Neural cell (in vitro differentiated cells): Measurements from ENCODE around the gene NPNT. TPM values are rescaled to one million over a fixed set of nuclear protein-coding genes. Genes with fewer than 3 reads are reported as not detected.

Source experiments
- H2AFZ ChIP-seq: fragments of 200-600, 300-800 bp; sonication (generic), shearing (Covaris generic); 2 replicates; pipeline ENCODE4 v1.6.0; 2014; ENCODE audit warnings: low read depth, mild to moderate bottlenecking, antibody characterized with exemption, low read length, moderate library complexity
- H3F3A ChIP-seq: fragments of 200-600 bp; shearing (Covaris generic); 2 replicates; pipeline ENCODE4 v1.6.1; 2016; ENCODE audit warnings: mild to moderate bottlenecking, moderate library complexity, mixed read lengths, antibody characterized with exemption, low read length; ENCODE audit not compliant: insufficient read depth, poor library complexity, severe bottlenecking
- H3K27ac ChIP-seq: fragments of 200-600, 300-800 bp; sonication (generic), shearing (Covaris generic); 2 replicates; pipeline ENCODE4 v1.5.1; 2014; ENCODE audit warnings: mild to moderate bottlenecking, low read length, moderate library complexity
- H3K27me3 ChIP-seq: fragments of 300-800, 200-600 bp; sonication (generic), shearing (Covaris generic); 2 replicates; pipeline ENCODE4 v1.6.0; 2014; ENCODE audit warnings: mild to moderate bottlenecking, low read depth, low read length, moderate library complexity; ENCODE audit not compliant: insufficient read depth
- H3K36me3 ChIP-seq: fragments of 300-800, 200-600 bp; sonication (generic), shearing (Covaris generic); 2 replicates; pipeline ENCODE4 v1.5.1; 2014; ENCODE audit warnings: mild to moderate bottlenecking, antibody characterized with exemption, low read length, moderate library complexity; ENCODE audit not compliant: insufficient read depth
- H3K4me2 ChIP-seq: fragments of 300-800, 200-600 bp; sonication (generic), shearing (Covaris generic); 2 replicates; pipeline ENCODE4 v1.6.0; 2014; ENCODE audit warnings: mild to moderate bottlenecking, low read length
- H3K4me3 ChIP-seq: fragments of 300-800, 200-600 bp; sonication (generic), shearing (Covaris generic); 2 replicates; pipeline ENCODE4 v1.5.1; 2014; ENCODE audit warnings: mild to moderate bottlenecking, low read length, moderate library complexity
- H3K79me2 ChIP-seq: fragments of 200-600 bp; shearing (Covaris generic); replicated peaks from 2 replicates; pipeline ENCODE4 v1.6.0; 2014; ENCODE audit warnings: mild to moderate bottlenecking, low read length, moderate library complexity; ENCODE audit not compliant: insufficient read depth
- H3K9ac ChIP-seq: fragments of 300-800, 200-600 bp; sonication (generic), shearing (Covaris generic); 2 replicates; pipeline ENCODE4 v1.6.1; 2016; ENCODE audit warnings: mild to moderate bottlenecking, low read length, mixed read lengths
- H3K9me2 ChIP-seq: fragments of 200-600 bp; shearing (Covaris generic); 2 replicates; pipeline ENCODE4 v1.6.1; 2016; ENCODE audit warnings: mild to moderate bottlenecking, low read length, mixed read lengths; ENCODE audit not compliant: insufficient read depth
- H3K9me3 ChIP-seq: fragments of 200-600, 300-800 bp; sonication (generic), shearing (Covaris generic); 2 replicates; pipeline ENCODE4 v1.6.1; 2016; ENCODE audit warnings: mild to moderate bottlenecking, mixed run types, low read length, moderate library complexity, mixed read lengths
- H4K20me1 ChIP-seq: fragments of 200-600 bp; shearing (Covaris generic); 2 replicates; pipeline ENCODE4 v1.6.1; 2016; ENCODE audit warnings: mild to moderate bottlenecking, mixed run types; ENCODE audit not compliant: insufficient read depth
- EP300 ChIP-seq: fragments of 450-650 bp; conservative IDR thresholded peaks from 2 replicates; pipeline ENCODE4 v1.6.1; 2014; ENCODE audit warnings: antibody characterized with exemption, mild to moderate bottlenecking, moderate library complexity; ENCODE audit not compliant: poor library complexity, severe bottlenecking
- EZH2 ChIP-seq: fragments of 200-600, 300-800 bp; shearing (Covaris generic), sonication (generic); IDR thresholded peaks from 2 replicates; pipeline ENCODE4 v1.6.1; 2014; ENCODE audit warnings: antibody characterized with exemption, low read length, borderline replicate concordance, mild to moderate bottlenecking; ENCODE audit not compliant: insufficient read depth, poor library complexity, severe bottlenecking
- MXI1 ChIP-seq: fragments of 450-650 bp; conservative IDR thresholded peaks from 2 replicates; pipeline ENCODE4 v1.6.1; 2014; ENCODE audit warnings: antibody characterized with exemption, mild to moderate bottlenecking; ENCODE audit not compliant: poor library complexity, severe bottlenecking
- POLR2AphosphoS5 ChIP-seq: IDR thresholded peaks from 2 replicates; pipeline ENCODE4 v1.6.1; 2012
- RAD21 ChIP-seq: fragments of 450-650 bp; conservative IDR thresholded peaks from 2 replicates; pipeline ENCODE4 v1.6.1; 2014; ENCODE audit warnings: antibody characterized with exemption, mild to moderate bottlenecking, moderate library complexity
- SMC3 ChIP-seq: fragments of 450-650 bp; conservative IDR thresholded peaks from 2 replicates; pipeline ENCODE4 v1.6.1; 2014; ENCODE audit warnings: antibody characterized with exemption, mild to moderate bottlenecking, moderate library complexity; ENCODE audit not compliant: poor library complexity
- TAF1 ChIP-seq: IDR thresholded peaks from 2 replicates; pipeline ENCODE4 v1.6.1; 2012; ENCODE audit warnings: low read depth
- polyA plus RNA-seq: library from polyadenylated mRNA; depleted of rRNA; stranded (reverse); fragments of >200 nt; gene quantifications from 2 replicates; pipeline ENCODE4 v1.2.3, GENCODE V29; 2014
- TF ChIP-seq, protein P1 (sequence below): fragments of 450-650 bp; IDR thresholded peaks from 2 replicates; pipeline ENCODE4 v1.5.1; 2014; ENCODE audit warnings: antibody characterized with exemption, mild to moderate bottlenecking, moderate library complexity; ENCODE audit not compliant: poor library complexity, severe bottlenecking
- TF ChIP-seq, protein P2 (sequence below): IDR thresholded peaks from 2 replicates; pipeline ENCODE4 v1.6.1; 2012; ENCODE audit warnings: borderline replicate concordance

The NPNT gene
- polyA plus RNA-seq, 1 donor from 2014 or later = 2.6 TPM

DNA sequence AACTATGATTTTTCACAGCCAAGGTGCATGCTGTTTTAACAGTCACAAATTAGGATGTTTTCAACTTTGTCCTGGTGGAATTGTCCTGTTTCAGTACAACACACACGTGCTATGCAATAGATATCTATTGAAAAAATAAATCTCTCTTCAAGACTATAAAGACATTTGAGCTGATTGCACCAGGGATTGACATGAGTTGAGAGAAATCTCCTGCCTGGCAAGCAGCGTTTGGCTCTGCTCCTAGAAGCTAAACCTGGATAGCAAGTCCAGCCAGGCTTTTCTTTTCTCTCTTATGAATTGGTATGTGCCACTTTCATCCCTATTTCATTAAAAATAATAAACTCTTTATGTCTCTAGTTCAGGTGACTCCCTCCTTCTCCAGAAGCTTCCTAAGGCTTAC, 16.6 kb upstream of the NPNT start:
- Histone ChIP-seq H2AFZ (no peak overlapping the region), H3K9me2 (no peaks in the 10 kb centered on the region), H3F3A (no peaks in the 10 kb centered on the region), H3K9ac (no peak overlapping the region), H3K79me2 (no peaks in the 10 kb centered on the region), H3K27ac (no peak overlapping the region), H3K4me3 (no peak overlapping the region), H3K36me3 (no peaks in the 10 kb centered on the region), H3K27me3 (no peaks in the 10 kb centered on the region), H3K9me3 (no peaks in the 10 kb centered on the region), H3K4me2 (no peak overlapping the region), H4K20me1 (no peaks in the 10 kb centered on the region)
- no peak for TF ChIP-seq POLR2AphosphoS5
- TF ChIP-seq EP300 = no peak
- no peak for TF ChIP-seq MXI1
- TF ChIP-seq EZH2 = no peak
- no peak for TF ChIP-seq SMC3
- TF ChIP-seq, protein P1, sequence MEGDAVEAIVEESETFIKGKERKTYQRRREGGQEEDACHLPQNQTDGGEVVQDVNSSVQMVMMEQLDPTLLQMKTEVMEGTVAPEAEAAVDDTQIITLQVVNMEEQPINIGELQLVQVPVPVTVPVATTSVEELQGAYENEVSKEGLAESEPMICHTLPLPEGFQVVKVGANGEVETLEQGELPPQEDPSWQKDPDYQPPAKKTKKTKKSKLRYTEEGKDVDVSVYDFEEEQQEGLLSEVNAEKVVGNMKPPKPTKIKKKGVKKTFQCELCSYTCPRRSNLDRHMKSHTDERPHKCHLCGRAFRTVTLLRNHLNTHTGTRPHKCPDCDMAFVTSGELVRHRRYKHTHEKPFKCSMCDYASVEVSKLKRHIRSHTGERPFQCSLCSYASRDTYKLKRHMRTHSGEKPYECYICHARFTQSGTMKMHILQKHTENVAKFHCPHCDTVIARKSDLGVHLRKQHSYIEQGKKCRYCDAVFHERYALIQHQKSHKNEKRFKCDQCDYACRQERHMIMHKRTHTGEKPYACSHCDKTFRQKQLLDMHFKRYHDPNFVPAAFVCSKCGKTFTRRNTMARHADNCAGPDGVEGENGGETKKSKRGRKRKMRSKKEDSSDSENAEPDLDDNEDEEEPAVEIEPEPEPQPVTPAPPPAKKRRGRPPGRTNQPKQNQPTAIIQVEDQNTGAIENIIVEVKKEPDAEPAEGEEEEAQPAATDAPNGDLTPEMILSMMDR = no peak
- TF ChIP-seq TAF1 = no peak
- TF ChIP-seq, protein P2, sequence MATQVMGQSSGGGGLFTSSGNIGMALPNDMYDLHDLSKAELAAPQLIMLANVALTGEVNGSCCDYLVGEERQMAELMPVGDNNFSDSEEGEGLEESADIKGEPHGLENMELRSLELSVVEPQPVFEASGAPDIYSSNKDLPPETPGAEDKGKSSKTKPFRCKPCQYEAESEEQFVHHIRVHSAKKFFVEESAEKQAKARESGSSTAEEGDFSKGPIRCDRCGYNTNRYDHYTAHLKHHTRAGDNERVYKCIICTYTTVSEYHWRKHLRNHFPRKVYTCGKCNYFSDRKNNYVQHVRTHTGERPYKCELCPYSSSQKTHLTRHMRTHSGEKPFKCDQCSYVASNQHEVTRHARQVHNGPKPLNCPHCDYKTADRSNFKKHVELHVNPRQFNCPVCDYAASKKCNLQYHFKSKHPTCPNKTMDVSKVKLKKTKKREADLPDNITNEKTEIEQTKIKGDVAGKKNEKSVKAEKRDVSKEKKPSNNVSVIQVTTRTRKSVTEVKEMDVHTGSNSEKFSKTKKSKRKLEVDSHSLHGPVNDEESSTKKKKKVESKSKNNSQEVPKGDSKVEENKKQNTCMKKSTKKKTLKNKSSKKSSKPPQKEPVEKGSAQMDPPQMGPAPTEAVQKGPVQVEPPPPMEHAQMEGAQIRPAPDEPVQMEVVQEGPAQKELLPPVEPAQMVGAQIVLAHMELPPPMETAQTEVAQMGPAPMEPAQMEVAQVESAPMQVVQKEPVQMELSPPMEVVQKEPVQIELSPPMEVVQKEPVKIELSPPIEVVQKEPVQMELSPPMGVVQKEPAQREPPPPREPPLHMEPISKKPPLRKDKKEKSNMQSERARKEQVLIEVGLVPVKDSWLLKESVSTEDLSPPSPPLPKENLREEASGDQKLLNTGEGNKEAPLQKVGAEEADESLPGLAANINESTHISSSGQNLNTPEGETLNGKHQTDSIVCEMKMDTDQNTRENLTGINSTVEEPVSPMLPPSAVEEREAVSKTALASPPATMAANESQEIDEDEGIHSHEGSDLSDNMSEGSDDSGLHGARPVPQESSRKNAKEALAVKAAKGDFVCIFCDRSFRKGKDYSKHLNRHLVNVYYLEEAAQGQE = no peak
- TF ChIP-seq RAD21 = no peak

DNA sequence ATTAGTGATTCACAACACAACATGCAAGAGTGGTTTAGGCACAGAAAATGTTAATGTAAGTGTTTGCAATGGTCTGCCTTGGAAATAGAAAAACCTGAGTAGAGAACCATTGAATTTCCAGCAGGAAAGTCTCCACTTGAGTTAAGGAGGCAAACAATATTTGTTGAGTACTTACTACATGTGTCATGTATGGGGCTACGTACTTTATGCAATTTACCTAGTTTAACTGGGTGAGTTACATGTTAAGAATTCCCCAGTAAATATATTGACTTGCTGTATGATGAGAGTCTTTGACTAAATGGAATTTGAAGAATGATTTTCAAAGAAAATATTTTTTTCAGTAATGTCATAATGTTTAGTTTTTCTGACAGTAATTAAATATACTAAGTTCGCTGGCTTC, 7.8 kb upstream of the NPNT start:
- no peak overlapping the region for H2AFZ ChIP-seq
- H3K36me3 ChIP-seq = no peaks in the 10 kb centered on the region
- no peak overlapping the region for H3K4me2 ChIP-seq
- H3K9me3 ChIP-seq = no peaks in the 10 kb centered on the region
- H3K27ac ChIP-seq = no peak overlapping the region
- H3F3A ChIP-seq = no peaks in the 10 kb centered on the region
- H3K4me3 ChIP-seq = no peak overlapping the region
- peaks cover 4% of the 10 kb centered on the region for H3K27me3 ChIP-seq
- H3K9me2 ChIP-seq = no peaks in the 10 kb centered on the region
- H4K20me1 ChIP-seq = no peaks in the 10 kb centered on the region
- no peaks in the 10 kb centered on the region for H3K79me2 ChIP-seq
- no peak overlapping the region for H3K9ac ChIP-seq
- no peak for TF ChIP-seq MXI1
- TF ChIP-seq, protein P1 = no peak
- no peak for TF ChIP-seq EZH2
- no peak for TF ChIP-seq POLR2AphosphoS5
- TF ChIP-seq SMC3 = no peak
- no peak for TF ChIP-seq TAF1
- TF ChIP-seq, protein P2 = no peak
- TF ChIP-seq RAD21 = no peak
- TF ChIP-seq EP300 = no peak
